ENCODE data around the gene PDS5A.
"Not testable (repeated sequence)": the region's sequence is repeated elsewhere in the genome, so short reads cannot be mapped to it uniquely, and the experiment has no call there.

The PDS5A gene

DNA sequence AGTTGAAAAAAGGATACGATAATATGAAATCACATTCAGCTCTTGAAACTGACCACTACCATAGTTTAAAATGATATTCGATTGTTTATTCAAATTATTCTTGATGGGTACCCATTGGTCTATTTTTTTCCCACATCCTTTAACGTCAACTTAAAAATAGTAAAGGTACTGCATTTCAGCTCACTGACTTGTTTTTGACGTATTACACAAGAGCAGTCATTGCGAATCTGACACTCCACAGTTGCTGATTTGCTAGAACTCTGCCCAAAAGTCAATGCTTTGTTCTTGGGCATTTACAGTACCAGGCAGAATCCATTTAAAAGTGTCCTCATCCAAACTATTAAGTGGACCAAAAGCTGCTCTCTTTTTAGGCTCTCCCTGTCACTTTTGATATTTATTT, 1.2 kb upstream of the PDS5A start:
- DNase-seq = no peak
- H3K4me3 ChIP-seq = no peak overlapping the region
- no peaks in the 10 kb centered on the region for H3K9me3 ChIP-seq
- H3K27ac ChIP-seq = peak overlapping the region; percentile 90 to 96
- H3K27me3 ChIP-seq = no peaks in the 10 kb centered on the region
- TF ChIP-seq, protein P1, sequence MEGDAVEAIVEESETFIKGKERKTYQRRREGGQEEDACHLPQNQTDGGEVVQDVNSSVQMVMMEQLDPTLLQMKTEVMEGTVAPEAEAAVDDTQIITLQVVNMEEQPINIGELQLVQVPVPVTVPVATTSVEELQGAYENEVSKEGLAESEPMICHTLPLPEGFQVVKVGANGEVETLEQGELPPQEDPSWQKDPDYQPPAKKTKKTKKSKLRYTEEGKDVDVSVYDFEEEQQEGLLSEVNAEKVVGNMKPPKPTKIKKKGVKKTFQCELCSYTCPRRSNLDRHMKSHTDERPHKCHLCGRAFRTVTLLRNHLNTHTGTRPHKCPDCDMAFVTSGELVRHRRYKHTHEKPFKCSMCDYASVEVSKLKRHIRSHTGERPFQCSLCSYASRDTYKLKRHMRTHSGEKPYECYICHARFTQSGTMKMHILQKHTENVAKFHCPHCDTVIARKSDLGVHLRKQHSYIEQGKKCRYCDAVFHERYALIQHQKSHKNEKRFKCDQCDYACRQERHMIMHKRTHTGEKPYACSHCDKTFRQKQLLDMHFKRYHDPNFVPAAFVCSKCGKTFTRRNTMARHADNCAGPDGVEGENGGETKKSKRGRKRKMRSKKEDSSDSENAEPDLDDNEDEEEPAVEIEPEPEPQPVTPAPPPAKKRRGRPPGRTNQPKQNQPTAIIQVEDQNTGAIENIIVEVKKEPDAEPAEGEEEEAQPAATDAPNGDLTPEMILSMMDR (IDR thresholded peaks at IDR 0.05) = no peak
- H3K36me3 ChIP-seq = peaks cover 0 to 15% (median 0%) of the 10 kb centered on the region in 3 donors
- intact Hi-C loops (cut with DNase I; ENCODE audit: low total_unique reads) = loop anchor here (5.0 kb wide), 1 partner anchor 507 kb away; no protein-coding TSS in a partner anchor
- peaks cover 0 to 18% (median 11%) of the 10 kb centered on the region in 4 donors for H3K4me1 ChIP-seq

GRCh38 chr4:39978378-39978775, 666 bp upstream of the PDS5A start:
- intact Hi-C loops (cut with DNase I; ENCODE audit: low total_unique reads) = loop anchor here (5.0 kb wide), 1 partner anchor 506 kb away; no protein-coding TSS in a partner anchor
- H3K4me3 ChIP-seq = peak overlapping the region; percentile 80 to 97
- DNase-seq = no peak
- peaks cover 0 to 21% (median 3%) of the 10 kb centered on the region in 3 donors for H3K36me3 ChIP-seq
- H3K27me3 ChIP-seq = no peaks in the 10 kb centered on the region
- H3K9me3 ChIP-seq = no peaks in the 10 kb centered on the region
- peaks cover 0 to 18% (median 11%) of the 10 kb centered on the region in 4 donors for H3K4me1 ChIP-seq
- H3K27ac ChIP-seq = peak overlapping the region; percentile 90 to 96
- TF ChIP-seq, protein P1 (IDR thresholded peaks at IDR 0.05) = no peak

DNA sequence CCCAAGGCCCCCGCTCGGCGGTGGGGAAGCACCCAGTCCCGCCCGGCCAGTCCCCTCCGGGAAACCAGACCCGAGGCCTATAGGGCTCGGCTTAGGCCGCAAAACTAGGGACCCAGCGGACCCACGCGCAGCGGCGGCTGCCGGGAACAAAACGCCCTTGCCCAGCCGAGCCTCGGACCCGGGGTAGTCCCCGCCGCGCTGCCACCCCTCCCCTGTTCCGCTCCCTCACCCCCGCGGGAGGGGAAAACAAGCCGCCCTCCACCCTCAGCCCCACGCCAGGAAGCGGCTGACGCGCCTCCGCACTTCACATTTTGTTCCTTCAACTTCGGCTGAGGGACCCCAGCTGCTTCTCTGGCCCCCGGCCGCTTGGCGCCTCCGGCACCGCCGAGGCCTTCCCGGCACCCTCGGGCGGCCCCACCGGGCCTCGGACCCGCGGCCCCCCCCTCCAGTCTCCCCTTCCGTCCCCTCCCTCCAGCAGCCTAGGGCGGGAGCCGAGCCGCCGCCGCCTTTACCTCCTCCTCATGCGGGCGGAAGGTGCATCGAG, 694 bp downstream of the PDS5A start:
- Histone ChIP-seq H3K4me1 (peaks cover 0 to 18% (median 11%) of the 10 kb centered on the region in 4 donors), H3K27ac (peak overlapping the region; percentile 90 to 96), H3K4me3 (peak overlapping the region; percentile 80 to 97), H3K36me3 (peaks cover 0 to 25% (median 6%) of the 10 kb centered on the region in 3 donors), H3K27me3 (no peaks in the 10 kb centered on the region), H3K9me3 (no peaks in the 10 kb centered on the region)
- intact Hi-C loops (cut with DNase I; ENCODE audit: low total_unique reads) = loop anchor here (1.0 to 5.0 kb wide), 2 partner anchors 279 to 505 kb away; partner anchors contain the start of gene UBE2K
- peak; percentile 26 to 71 for DNase-seq
- TF ChIP-seq, protein P1 (IDR thresholded peaks at IDR 0.05) = no peak

GRCh38 chr4:39976141-39976944, 1.4 kb downstream of the PDS5A start:
- peak overlapping the region; percentile 90 to 96 for H3K27ac ChIP-seq
- H3K4me3 ChIP-seq = peak overlapping the region; percentile 80 to 97
- H3K4me1 ChIP-seq = peaks cover 0 to 18% (median 12%) of the 10 kb centered on the region in 4 donors
- H3K27me3 ChIP-seq = no peaks in the 10 kb centered on the region
- peak; percentile 75 to 86 for DNase-seq
- intact Hi-C loops (cut with DNase I; ENCODE audit: low total_unique reads) = loop anchor here (5.0 kb wide), 1 partner anchor 504 kb away; no protein-coding TSS in a partner anchor
- no peaks in the 10 kb centered on the region for H3K9me3 ChIP-seq
- H3K36me3 ChIP-seq = peaks cover 0 to 25% (median 6%) of the 10 kb centered on the region in 3 donors
- TF ChIP-seq, protein P1 (IDR thresholded peaks at IDR 0.05) = peak; percentile 80

GRCh38 chr4:39975488-39976089, 2.1 kb downstream of the PDS5A start:
- DNase-seq = peak in 1 of 2 donors; percentile 19
- Histone ChIP-seq H3K27ac (peak overlapping the region; percentile 90 to 96), H3K36me3 (peaks cover 0 to 25% (median 6%) of the 10 kb centered on the region in 3 donors), H3K4me1 (peaks cover 0 to 22% (median 15%) of the 10 kb centered on the region in 4 donors), H3K4me3 (peak overlapping the region in 1 of 2 donors; percentile 97), H3K9me3 (no peaks in the 10 kb centered on the region), H3K27me3 (no peaks in the 10 kb centered on the region)
- TF ChIP-seq, protein P1 (IDR thresholded peaks at IDR 0.05) = no peak
- intact Hi-C loops (cut with DNase I; ENCODE audit: low total_unique reads) = loop anchor here (5.0 kb wide), 1 partner anchor 503 kb away; no protein-coding TSS in a partner anchor

- peak in 1 of 2 donors; percentile 17 for DNase-seq
- H3K27me3 ChIP-seq; H3K9me3 ChIP-seq; intact Hi-C loops (cut with DNase I; ENCODE audit: low total_unique reads); H3K27ac ChIP-seq; H3K4me3 ChIP-seq: not testable (repeated sequence)
- H3K4me1 ChIP-seq = peaks cover 0 to 22% (median 18%) of the 10 kb centered on the region in 4 donors
- H3K36me3 ChIP-seq = peaks cover 0 to 25% (median 6%) of the 10 kb centered on the region in 3 donors
Observed at GRCh38 chr4:39973052-39973451, 4.7 kb downstream of the PDS5A start.
